ENCODE results near the gene ADAM23.

ADAM23 gene

GRCh38 chr2:206488623-206489022, 45.3 kb downstream of the ADAM23 start:
- Histone ChIP-seq H3K36me3 (ENCODE audit: control insufficient read depth, insufficient read depth, low read length) (peaks cover 8% of the 10 kb centered on the region), H3K9me3 (ENCODE audit: control insufficient read depth, low read length) (peaks cover 3% of the 10 kb centered on the region), H3K4me1 (ENCODE audit: control insufficient read depth, insufficient read depth, low read length) (no peaks in the 10 kb centered on the region), H3K27me3 (ENCODE audit: control insufficient read depth, insufficient read depth, low read length, poor library complexity, severe bottlenecking) (no peaks in the 10 kb centered on the region), H3K4me3 (ENCODE audit: insufficient read depth, low read depth, low read length) (no peak overlapping the region), H3K27ac (ENCODE audit: insufficient read depth, low read depth, low read length, poor library complexity, severe bottlenecking) (no peak overlapping the region)
- 83 to 88% methylated on average over 1 of the region's 1 CpG for WGBS, 2 experiments

GRCh38 chr2:206494061-206494460, 50.7 kb downstream of the ADAM23 start:
- Histone ChIP-seq H3K27me3 (ENCODE audit: control insufficient read depth, insufficient read depth, low read length, poor library complexity, severe bottlenecking) (no peaks in the 10 kb centered on the region), H3K27ac (ENCODE audit: insufficient read depth, low read depth, low read length, poor library complexity, severe bottlenecking) (no peak overlapping the region), H3K36me3 (ENCODE audit: control insufficient read depth, insufficient read depth, low read length) (no peaks in the 10 kb centered on the region), H3K9me3 (ENCODE audit: control insufficient read depth, low read length) (peaks cover 3% of the 10 kb centered on the region), H3K4me1 (ENCODE audit: control insufficient read depth, insufficient read depth, low read length) (no peaks in the 10 kb centered on the region), H3K4me3 (ENCODE audit: insufficient read depth, low read depth, low read length) (no peak overlapping the region)
- WGBS, 2 experiments: 100% methylated on average over 1 of the region's 1 CpG; no CpG with 5 or more reads in 1 of the 2 experiments

- Histone ChIP-seq H3K4me1 (ENCODE audit: control insufficient read depth, insufficient read depth, low read length) (no peaks in the 10 kb centered on the region), H3K27ac (ENCODE audit: insufficient read depth, low read depth, low read length, poor library complexity, severe bottlenecking) (no peak overlapping the region), H3K36me3 (ENCODE audit: control insufficient read depth, insufficient read depth, low read length) (no peaks in the 10 kb centered on the region), H3K27me3 (ENCODE audit: control insufficient read depth, insufficient read depth, low read length, poor library complexity, severe bottlenecking) (no peaks in the 10 kb centered on the region), H3K4me3 (ENCODE audit: insufficient read depth, low read depth, low read length) (no peak overlapping the region), H3K9me3 (ENCODE audit: control insufficient read depth, low read length) (no peaks in the 10 kb centered on the region)
- 95 to 100% methylated on average over 1 of the region's 4 CpGs for WGBS, 2 experiments
Observed at GRCh38 chr2:206502729-206503128, 59.4 kb downstream of the ADAM23 start.

- H3K27ac ChIP-seq (ENCODE audit: insufficient read depth, low read depth, low read length, poor library complexity, severe bottlenecking): no peak overlapping the region
- no peaks in the 10 kb centered on the region for H3K4me1 ChIP-seq (ENCODE audit: control insufficient read depth, insufficient read depth, low read length)
- no peaks in the 10 kb centered on the region for H3K27me3 ChIP-seq (ENCODE audit: control insufficient read depth, insufficient read depth, low read length, poor library complexity, severe bottlenecking)
- 79 to 87% methylated on average over 1 to 2 of the region's 2 CpGs for WGBS, 2 experiments
- H3K9me3 ChIP-seq (ENCODE audit: control insufficient read depth, low read length): no peaks in the 10 kb centered on the region
- no peaks in the 10 kb centered on the region for H3K36me3 ChIP-seq (ENCODE audit: control insufficient read depth, insufficient read depth, low read length)
- no peak overlapping the region for H3K4me3 ChIP-seq (ENCODE audit: insufficient read depth, low read depth, low read length)
Observed at GRCh38 chr2:206511283-206511682, 68.0 kb downstream of the ADAM23 start.

- H3K4me3 ChIP-seq (ENCODE audit: insufficient read depth, low read depth, low read length): no peak overlapping the region
- H3K36me3 ChIP-seq (ENCODE audit: control insufficient read depth, insufficient read depth, low read length): no peaks in the 10 kb centered on the region
- H3K27ac ChIP-seq (ENCODE audit: insufficient read depth, low read depth, low read length, poor library complexity, severe bottlenecking): no peak overlapping the region
- no peaks in the 10 kb centered on the region for H3K9me3 ChIP-seq (ENCODE audit: control insufficient read depth, low read length)
- 91 to 100% methylated on average over 1 of the region's 1 CpG for WGBS, 2 experiments
- H3K4me1 ChIP-seq (ENCODE audit: control insufficient read depth, insufficient read depth, low read length): no peaks in the 10 kb centered on the region
- no peaks in the 10 kb centered on the region for H3K27me3 ChIP-seq (ENCODE audit: control insufficient read depth, insufficient read depth, low read length, poor library complexity, severe bottlenecking)
Observed at GRCh38 chr2:206512999-206513398, 69.7 kb downstream of the ADAM23 start.

- no peak overlapping the region for H3K4me3 ChIP-seq (ENCODE audit: insufficient read depth, low read depth, low read length)
- no peaks in the 10 kb centered on the region for H3K36me3 ChIP-seq (ENCODE audit: control insufficient read depth, insufficient read depth, low read length)
- H3K9me3 ChIP-seq (ENCODE audit: control insufficient read depth, low read length): no peaks in the 10 kb centered on the region
- H3K27ac ChIP-seq (ENCODE audit: insufficient read depth, low read depth, low read length, poor library complexity, severe bottlenecking): no peak overlapping the region
- H3K27me3 ChIP-seq (ENCODE audit: control insufficient read depth, insufficient read depth, low read length, poor library complexity, severe bottlenecking): no peaks in the 10 kb centered on the region
- 100% methylated on average over 1 of the region's 1 CpG; no CpG with 5 or more reads in 1 of the 2 experiments for whole genome bisulfite sequencing, 2 experiments
- H3K4me1 ChIP-seq (ENCODE audit: control insufficient read depth, insufficient read depth, low read length): peaks cover 2% of the 10 kb centered on the region
Observed at GRCh38 chr2:206515580-206515979, 72.2 kb downstream of the ADAM23 start.

- Histone ChIP-seq H3K27me3 (ENCODE audit: control insufficient read depth, insufficient read depth, low read length, poor library complexity, severe bottlenecking) (no peaks in the 10 kb centered on the region), H3K4me3 (ENCODE audit: insufficient read depth, low read depth, low read length) (no peak overlapping the region), H3K9me3 (ENCODE audit: control insufficient read depth, low read length) (no peaks in the 10 kb centered on the region), H3K36me3 (ENCODE audit: control insufficient read depth, insufficient read depth, low read length) (no peaks in the 10 kb centered on the region), H3K4me1 (ENCODE audit: control insufficient read depth, insufficient read depth, low read length) (peaks cover 9% of the 10 kb centered on the region), H3K27ac (ENCODE audit: insufficient read depth, low read depth, low read length, poor library complexity, severe bottlenecking) (no peak overlapping the region)
- 93 to 95% methylated on average over 2 of the region's 2 CpGs for WGBS, 2 experiments
Observed at GRCh38 chr2:206518997-206519396, 75.7 kb downstream of the ADAM23 start.

GRCh38 chr2:206520450-206520849, 77.1 kb downstream of the ADAM23 start:
- WGBS, 2 experiments: 55 to 83% methylated on average over 3 of the region's 3 CpGs
- Histone ChIP-seq H3K4me1 (ENCODE audit: control insufficient read depth, insufficient read depth, low read length) (peaks cover 9% of the 10 kb centered on the region), H3K4me3 (ENCODE audit: insufficient read depth, low read depth, low read length) (no peak overlapping the region), H3K36me3 (ENCODE audit: control insufficient read depth, insufficient read depth, low read length) (no peaks in the 10 kb centered on the region), H3K27ac (ENCODE audit: insufficient read depth, low read depth, low read length, poor library complexity, severe bottlenecking) (peak overlapping the region; percentile 51), H3K27me3 (ENCODE audit: control insufficient read depth, insufficient read depth, low read length, poor library complexity, severe bottlenecking) (no peaks in the 10 kb centered on the region), H3K9me3 (ENCODE audit: control insufficient read depth, low read length) (no peaks in the 10 kb centered on the region)

GRCh38 chr2:206521115-206521514, 77.8 kb downstream of the ADAM23 start:
- Histone ChIP-seq H3K9me3 (ENCODE audit: control insufficient read depth, low read length) (no peaks in the 10 kb centered on the region), H3K4me3 (ENCODE audit: insufficient read depth, low read depth, low read length) (no peak overlapping the region), H3K27ac (ENCODE audit: insufficient read depth, low read depth, low read length, poor library complexity, severe bottlenecking) (no peak overlapping the region), H3K36me3 (ENCODE audit: control insufficient read depth, insufficient read depth, low read length) (no peaks in the 10 kb centered on the region), H3K27me3 (ENCODE audit: control insufficient read depth, insufficient read depth, low read length, poor library complexity, severe bottlenecking) (no peaks in the 10 kb centered on the region), H3K4me1 (ENCODE audit: control insufficient read depth, insufficient read depth, low read length) (peaks cover 9% of the 10 kb centered on the region)
- WGBS, 2 experiments: 79 to 80% methylated on average over 1 to 2 of the region's 3 CpGs

- Histone ChIP-seq H3K4me1 (ENCODE audit: control insufficient read depth, insufficient read depth, low read length) (peaks cover 9% of the 10 kb centered on the region), H3K27me3 (ENCODE audit: control insufficient read depth, insufficient read depth, low read length, poor library complexity, severe bottlenecking) (no peaks in the 10 kb centered on the region), H3K9me3 (ENCODE audit: control insufficient read depth, low read length) (no peaks in the 10 kb centered on the region), H3K27ac (ENCODE audit: insufficient read depth, low read depth, low read length, poor library complexity, severe bottlenecking) (no peak overlapping the region), H3K4me3 (ENCODE audit: insufficient read depth, low read depth, low read length) (no peak overlapping the region), H3K36me3 (ENCODE audit: control insufficient read depth, insufficient read depth, low read length) (no peaks in the 10 kb centered on the region)
- 100% methylated on average over 1 of the region's 1 CpG; no CpG with 5 or more reads in 1 of the 2 experiments for WGBS, 2 experiments
Observed at GRCh38 chr2:206521612-206522011, 78.3 kb downstream of the ADAM23 start.

- H3K4me1 ChIP-seq (ENCODE audit: control insufficient read depth, insufficient read depth, low read length): no peaks in the 10 kb centered on the region
- no peaks in the 10 kb centered on the region for H3K9me3 ChIP-seq (ENCODE audit: control insufficient read depth, low read length)
- 100% methylated on average over 1 of the region's 1 CpG for WGBS, 2 experiments
- H3K36me3 ChIP-seq (ENCODE audit: control insufficient read depth, insufficient read depth, low read length): no peaks in the 10 kb centered on the region
- no peak overlapping the region for H3K27ac ChIP-seq (ENCODE audit: insufficient read depth, low read depth, low read length, poor library complexity, severe bottlenecking)
- H3K27me3 ChIP-seq (ENCODE audit: control insufficient read depth, insufficient read depth, low read length, poor library complexity, severe bottlenecking): no peaks in the 10 kb centered on the region
- no peak overlapping the region for H3K4me3 ChIP-seq (ENCODE audit: insufficient read depth, low read depth, low read length)
Observed at GRCh38 chr2:206526416-206526815, 83.1 kb downstream of the ADAM23 start.
